GM04504 (cell line): ENCODE results near the gene DNAH10.
"Not testable (repeated sequence)": the region's sequence is repeated elsewhere in the genome, so short reads cannot be mapped to it uniquely, and the experiment has no call there.

Experiments
- DNase-seq: peaks from one replicate; pipeline ENCODE4 v3.0.0-alpha.2; 2012; ENCODE audit warnings: low read depth

The DNAH10 gene

GRCh38 chr12:123910057-123910456 lies 148.0 kb downstream of the DNAH10 start:
- no peak for DNase-seq

GRCh38 chr12:123910761-123911193 lies 148.7 kb downstream of the DNAH10 start:
- DNase-seq, result no peak

GRCh38 chr12:123911672-123912409 lies 149.7 kb downstream of the DNAH10 start:
- DNase-seq, result not testable (repeated sequence)

- DNase-seq, result no peak
These were observed 150.6 kb downstream of the DNAH10 start for GRCh38 chr12:123912415-123913380.

GRCh38 chr12:123914726-123915333 lies 152.7 kb downstream of the DNAH10 start:
- no peak for DNase-seq

GRCh38 chr12:123916729-123917128 lies 154.6 kb downstream of the DNAH10 start:
- no peak for DNase-seq

- no peak for DNase-seq
These were observed 155.3 kb downstream of the DNAH10 start for GRCh38 chr12:123917337-123917850.

- DNase-seq, result no peak
These were observed 157.9 kb downstream of the DNAH10 start for GRCh38 chr12:123919980-123920360.

- no peak for DNase-seq
These were observed 160.9 kb downstream of the DNAH10 start for GRCh38 chr12:123923038-123923437.

- no peak for DNase-seq
These were observed 161.8 kb downstream of the DNAH10 start for GRCh38 chr12:123923927-123924326.

GRCh38 chr12:123924539-123924938 lies 162.4 kb downstream of the DNAH10 start:
- no peak for DNase-seq

- DNase-seq, result no peak
These were observed 166.3 kb downstream of the DNAH10 start for GRCh38 chr12:123928274-123928865.

- DNase-seq, result no peak
These were observed 166.8 kb downstream of the DNAH10 start for GRCh38 chr12:123928897-123929296.

- no peak for DNase-seq
These were observed 168.0 kb downstream of the DNAH10 start for GRCh38 chr12:123929946-123930583.

- DNase-seq, result no peak
These were observed 169.7 kb downstream of the DNAH10 start for GRCh38 chr12:123931686-123932321.

GRCh38 chr12:123933214-123933613 lies 171.1 kb downstream of the DNAH10 start:
- DNase-seq, result no peak

- no peak for DNase-seq
These were observed 172.0 kb downstream of the DNAH10 start for GRCh38 chr12:123934016-123934620.

GRCh38 chr12:123934829-123935228 lies 172.7 kb downstream of the DNAH10 start:
- peak; percentile 24 for DNase-seq

GRCh38 chr12:123935956-123936355 lies 173.9 kb downstream of the DNAH10 start:
- DNase-seq, result no peak

- no peak for DNase-seq
These were observed 174.4 kb downstream of the DNAH10 start for GRCh38 chr12:123936471-123936870.
